MM.1S (cell line): Measurements from ENCODE around the gene CD46.
A peak's percentile ranks its signal among the peaks of the same experiment; 100 is the strongest.

ENCODE experiments used
- DNase-seq: peaks from one replicate; pipeline ENCODE4 v3.0.0-alpha.2; 2015
- H2AFZ ChIP-seq: fragments of 300-600 bp; sonication (generic); 2 replicates; pipeline ENCODE4 v1.6.0; 2016; ENCODE audit warnings: antibody characterized with exemption, low read length
- H3F3A ChIP-seq: fragments of 300-600 bp; sonication (generic); 2 replicates; pipeline ENCODE4 v1.6.1; 2016; ENCODE audit warnings: mild to moderate bottlenecking, antibody characterized with exemption, low read length, moderate library complexity, mixed read lengths; ENCODE audit not compliant: insufficient read depth
- H3K27ac ChIP-seq: fragments of 300-600 bp; sonication (generic); 2 replicates; pipeline ENCODE4 v1.5.1; 2016; ENCODE audit warnings: mild to moderate bottlenecking, low read length
- H3K27me3 ChIP-seq: fragments of 300-600 bp; sonication (generic); replicated peaks from 2 replicates; pipeline ENCODE4 v1.6.0; 2016; ENCODE audit warnings: low read length; ENCODE audit not compliant: insufficient read depth
- H3K36me3 ChIP-seq: fragments of 300-600 bp; sonication (generic); replicated peaks from 2 replicates; pipeline ENCODE4 v1.6.1; 2016; ENCODE audit warnings: mild to moderate bottlenecking, low read length, mixed read lengths; ENCODE audit not compliant: insufficient read depth
- H3K4me1 ChIP-seq: fragments of 300-600 bp; sonication (generic); 2 replicates; pipeline ENCODE4 v1.6.1; 2016; ENCODE audit warnings: low read length, mixed read lengths
- H3K4me2 ChIP-seq: fragments of 300-600 bp; sonication (generic); 2 replicates; pipeline ENCODE4 v1.6.0; 2016; ENCODE audit warnings: low read depth, low read length
- H3K4me3 ChIP-seq: fragments of 300-600 bp; sonication (generic); 2 replicates; pipeline ENCODE4 v1.5.1; 2016; ENCODE audit warnings: low read length, mixed read lengths
- H3K79me2 ChIP-seq: fragments of 300-600 bp; sonication (generic); 2 replicates; pipeline ENCODE4 v1.6.1; 2016; ENCODE audit warnings: mixed run types, low read length, mixed read lengths
- H3K9ac ChIP-seq: fragments of 300-600 bp; sonication (generic); 2 replicates; pipeline ENCODE4 v1.6.1; 2016; ENCODE audit warnings: low read length, mixed read lengths
- H3K9me2 ChIP-seq: fragments of 300-600 bp; sonication (generic); replicated peaks from 2 replicates; pipeline ENCODE4 v1.6.1; 2016; ENCODE audit warnings: mild to moderate bottlenecking, low read length, mixed read lengths; ENCODE audit not compliant: insufficient read depth
- H3K9me3 ChIP-seq: fragments of 300-600 bp; sonication (generic); replicated peaks from 2 replicates; pipeline ENCODE4 v1.6.1; 2016; ENCODE audit warnings: mild to moderate bottlenecking, low read length, mixed read lengths; ENCODE audit not compliant: insufficient read depth
- H4K20me1 ChIP-seq: fragments of 300-600 bp; sonication (generic); 2 replicates; pipeline ENCODE4 v1.6.1; 2016; ENCODE audit warnings: mild to moderate bottlenecking, low read length, moderate library complexity, mixed read lengths; ENCODE audit not compliant: insufficient read depth
- EZH2 ChIP-seq: fragments of 300-600 bp; sonication (generic); optimal IDR thresholded peaks from 2 replicates; pipeline ENCODE3; 2017; ENCODE audit warnings: low read depth, mild to moderate bottlenecking, antibody characterized with exemption, low read length, mixed read lengths
- EZH2phosphoT487 ChIP-seq: fragments of 300-600 bp; sonication (generic); IDR thresholded peaks from 2 replicates; pipeline ENCODE4 v1.6.1; 2018; ENCODE audit warnings: antibody characterized with exemption, low read length
- TF ChIP-seq, protein P1 (sequence below): fragments of 300-600 bp; sonication (generic); IDR thresholded peaks from 2 replicates; pipeline ENCODE4 v1.5.1; 2016; ENCODE audit warnings: antibody characterized with exemption, low read length, mixed read lengths

CD46 gene

GRCh38 chr1:207793327-207793726, 41.5 kb downstream of the CD46 start:
- H3K9me2 ChIP-seq: no peaks in the 10 kb centered on the region
- TF ChIP-seq, protein P1, sequence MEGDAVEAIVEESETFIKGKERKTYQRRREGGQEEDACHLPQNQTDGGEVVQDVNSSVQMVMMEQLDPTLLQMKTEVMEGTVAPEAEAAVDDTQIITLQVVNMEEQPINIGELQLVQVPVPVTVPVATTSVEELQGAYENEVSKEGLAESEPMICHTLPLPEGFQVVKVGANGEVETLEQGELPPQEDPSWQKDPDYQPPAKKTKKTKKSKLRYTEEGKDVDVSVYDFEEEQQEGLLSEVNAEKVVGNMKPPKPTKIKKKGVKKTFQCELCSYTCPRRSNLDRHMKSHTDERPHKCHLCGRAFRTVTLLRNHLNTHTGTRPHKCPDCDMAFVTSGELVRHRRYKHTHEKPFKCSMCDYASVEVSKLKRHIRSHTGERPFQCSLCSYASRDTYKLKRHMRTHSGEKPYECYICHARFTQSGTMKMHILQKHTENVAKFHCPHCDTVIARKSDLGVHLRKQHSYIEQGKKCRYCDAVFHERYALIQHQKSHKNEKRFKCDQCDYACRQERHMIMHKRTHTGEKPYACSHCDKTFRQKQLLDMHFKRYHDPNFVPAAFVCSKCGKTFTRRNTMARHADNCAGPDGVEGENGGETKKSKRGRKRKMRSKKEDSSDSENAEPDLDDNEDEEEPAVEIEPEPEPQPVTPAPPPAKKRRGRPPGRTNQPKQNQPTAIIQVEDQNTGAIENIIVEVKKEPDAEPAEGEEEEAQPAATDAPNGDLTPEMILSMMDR: no peak
- no peak for TF ChIP-seq EZH2
- TF ChIP-seq EZH2phosphoT487: no peak
- no peaks in the 10 kb centered on the region for H3K79me2 ChIP-seq
- no peak for DNase-seq
- no peaks in the 10 kb centered on the region for H3K9me3 ChIP-seq
- H3K27me3 ChIP-seq: no peaks in the 10 kb centered on the region
- H3K36me3 ChIP-seq: peaks cover 4% of the 10 kb centered on the region; the same call in 1 of the 2 replicates
- no peak overlapping the region for H3K9ac ChIP-seq
- H3K4me3 ChIP-seq: no peak overlapping the region
- H4K20me1 ChIP-seq: no peaks in the 10 kb centered on the region
- H3K4me2 ChIP-seq: no peak overlapping the region
- H3F3A ChIP-seq: peaks cover 3% of the 10 kb centered on the region; the same call in 1 of the 2 replicates
- no peak overlapping the region for H2AFZ ChIP-seq
- no peaks in the 10 kb centered on the region for H3K4me1 ChIP-seq
- no peak overlapping the region for H3K27ac ChIP-seq

GRCh38 chr1:207794861-207795260, 43.0 kb downstream of the CD46 start:
- Histone ChIP-seq H3K9ac (no peak overlapping the region), H3K4me2 (no peak overlapping the region), H3K79me2 (no peaks in the 10 kb centered on the region), H3K9me3 (no peaks in the 10 kb centered on the region), H3K9me2 (no peaks in the 10 kb centered on the region), H3K4me3 (no peak overlapping the region), H2AFZ (no peak overlapping the region), H3K27ac (no peak overlapping the region), H4K20me1 (no peaks in the 10 kb centered on the region), H3K4me1 (no peaks in the 10 kb centered on the region), H3K36me3 (peaks cover 4% of the 10 kb centered on the region; the same call in 1 of the 2 replicates), H3F3A (peaks cover 6% of the 10 kb centered on the region; the same call in 1 of the 2 replicates), H3K27me3 (no peaks in the 10 kb centered on the region)
- TF ChIP-seq, protein P1: no peak
- no peak for TF ChIP-seq EZH2
- no peak for TF ChIP-seq EZH2phosphoT487
- no peak for DNase-seq

GRCh38 chr1:207797229-207797973, 45.5 kb downstream of the CD46 start:
- DNase-seq: peak; percentile 83
- Histone ChIP-seq H3K4me3 (no peak overlapping the region), H3K79me2 (no peaks in the 10 kb centered on the region), H3K27me3 (no peaks in the 10 kb centered on the region), H3K36me3 (peaks cover 4% of the 10 kb centered on the region; the same call in 1 of the 2 replicates), H3K4me2 (no peak overlapping the region), H4K20me1 (no peaks in the 10 kb centered on the region), H3K4me1 (no peaks in the 10 kb centered on the region), H2AFZ (no peak overlapping the region), H3K9me2 (no peaks in the 10 kb centered on the region), H3K9ac (no peak overlapping the region), H3K9me3 (no peaks in the 10 kb centered on the region), H3K27ac (no peak overlapping the region), H3F3A (peaks cover 8% of the 10 kb centered on the region; the same call in 1 of the 2 replicates)
- no peak for TF ChIP-seq EZH2phosphoT487
- no peak for TF ChIP-seq EZH2
- TF ChIP-seq, protein P1: peak; percentile 88
